GM18499 (cell line): ENCODE measurements around the gene NPHP3.
"Not testable (repeated sequence)": the region's sequence is repeated elsewhere in the genome, so short reads cannot be mapped to it uniquely, and the experiment has no call there.

Source experiments
- ATAC-seq: cut with Tn5 transposase; IDR thresholded peaks from one replicate; pipeline ENCODE4 v1.9.1; 2021; ENCODE audit warnings: moderate number of reproducible peaks; ENCODE audit not compliant: insufficient read depth, unreplicated experiment

NPHP3 gene

GRCh38 chr3:132645058-132645457 lies 77.2 kb downstream of the NPHP3 start:
- ATAC-seq: no peak

GRCh38 chr3:132643366-132643765 lies 78.8 kb downstream of the NPHP3 start:
- ATAC-seq: no peak

- no peak for ATAC-seq
Measured at GRCh38 chr3:132642539-132642847, 79.7 kb downstream of the NPHP3 start.

GRCh38 chr3:132641837-132642538 lies 80.2 kb downstream of the NPHP3 start:
- no peak for ATAC-seq

- ATAC-seq: not testable (repeated sequence)
Measured at GRCh38 chr3:132641427-132641826, 80.8 kb downstream of the NPHP3 start.

GRCh38 chr3:132638706-132639105 lies 83.5 kb downstream of the NPHP3 start:
- ATAC-seq: no peak

GRCh38 chr3:132637590-132637989 lies 84.6 kb downstream of the NPHP3 start:
- ATAC-seq: no peak

- no peak for ATAC-seq
Measured at GRCh38 chr3:132635052-132635451, 87.2 kb downstream of the NPHP3 start.
